A673 (cell line): ENCODE measurements around the gene CD3G. TPM values are rescaled to one million over a fixed set of nuclear protein-coding genes. Genes with fewer than 3 reads are reported as not detected.

Source experiments
- BruUV-seq: library from RNA; stranded (reverse); fragments of 400-500 nt; replicated peaks from 2 replicates; lab custom pipeline; 2021; lab: Mats Ljungman, UMichigan
- CTCF ChIA-PET: fragments of 300-600 bp; sonication (Branson Sonifier 250); formaldehyde crosslinking; loops from one replicate; lab custom pipeline; 2022; ENCODE audit warnings: antibody characterized with exemption; lab: Charles Lee
- POLR2A ChIA-PET: fragments of 300-600 bp; sonication (Branson Sonifier 250); formaldehyde crosslinking; loops from one replicate; lab custom pipeline; 2022; ENCODE audit warnings: antibody characterized with exemption; ENCODE audit not compliant: low non-redundant PET; lab: Charles Lee
- DNase-seq: peaks from one replicate; pipeline ENCODE4 v3.0.0-alpha.2; 2015; ENCODE audit warnings: low spot score
- H3K27ac ChIP-seq: fragments of 200-600 bp; sonication (generic); 2 replicates; pipeline ENCODE4 v1.5.1; 2016; ENCODE audit warnings: mixed run types, low read depth, mild to moderate bottlenecking, mixed read lengths, antibody characterized with exemption, low read length; ENCODE audit not compliant: poor library complexity, severe bottlenecking
- H3K27me3 ChIP-seq: fragments of 200-600 bp; sonication (generic); replicated peaks from 2 replicates; pipeline ENCODE4 v1.6.1; 2017; ENCODE audit warnings: mixed run types, low read depth, mild to moderate bottlenecking, mixed read lengths, antibody characterized with exemption, low read length; ENCODE audit not compliant: insufficient read depth, poor library complexity
- H3K36me3 ChIP-seq: fragments of 200-600 bp; sonication (generic); 2 replicates; pipeline ENCODE4 v1.6.1; 2016; ENCODE audit warnings: mixed run types, mild to moderate bottlenecking, mixed read lengths, antibody characterized with exemption, low read length; ENCODE audit not compliant: insufficient read depth, poor library complexity, severe bottlenecking
- H3K4me1 ChIP-seq: fragments of 200-600 bp; sonication (generic); 2 replicates; pipeline ENCODE4 v1.6.1; 2017; ENCODE audit warnings: mixed run types, mild to moderate bottlenecking, mixed read lengths, antibody characterized with exemption, low read length; ENCODE audit not compliant: insufficient read depth, poor library complexity, severe bottlenecking
- H3K4me3 ChIP-seq: fragments of 200-600 bp; sonication (generic); 2 replicates; pipeline ENCODE4 v1.5.1; 2016; ENCODE audit warnings: low read depth, mixed run types, mild to moderate bottlenecking, mixed read lengths, low read length; ENCODE audit not compliant: poor library complexity, severe bottlenecking
- H3K9me3 ChIP-seq: fragments of 200-600 bp; sonication (generic); 2 replicates; pipeline ENCODE4 v1.6.1; 2016; ENCODE audit warnings: mixed run types, low read depth, mild to moderate bottlenecking, mixed read lengths, antibody characterized with exemption, low read length; ENCODE audit not compliant: poor library complexity, severe bottlenecking
- EZH2 ChIP-seq: fragments of 200-600 bp; sonication (generic); IDR thresholded peaks from 2 replicates; pipeline ENCODE4 v1.6.1; 2017; ENCODE audit warnings: borderline replicate concordance, low read depth, mild to moderate bottlenecking, mixed read lengths, antibody characterized with exemption, low read length; ENCODE audit not compliant: poor library complexity, severe bottlenecking
- intact Hi-C: fragments of 100-400 bp; cut with micrococcal nuclease; formaldehyde crosslinking; loops from one replicate; pipeline ENCODE4 v1.10.0; 2022; ENCODE audit not compliant: unreplicated experiment
- total RNA-seq: library from RNA; stranded (reverse); gene quantifications from 2 replicates; pipeline ENCODE4 v1.2.3, GENCODE V29; 2021
- TF ChIP-seq, protein P1 (sequence below): fragments of 300-800, 200-600 bp; sonication (generic); conservative IDR thresholded peaks from 2 replicates; pipeline ENCODE4 v1.5.1; 2017; ENCODE audit warnings: low read depth, mild to moderate bottlenecking, antibody characterized with exemption, low read length, moderate library complexity, mixed read lengths

The CD3G gene
- total RNA-seq, 1 experiment from 2014 or later = not detected

- peak; percentile 28 for DNase-seq
- intact Hi-C loops = no loop called here
- Histone ChIP-seq H3K4me1 (no peaks in the 10 kb centered on the region), H3K27ac (no peak overlapping the region), H3K27me3 (no peaks in the 10 kb centered on the region), H3K4me3 (no peak overlapping the region), H3K36me3 (peaks cover 71% of the 10 kb centered on the region), H3K9me3 (no peaks in the 10 kb centered on the region)
- CTCF ChIA-PET = no interaction called here
- POLR2A ChIA-PET = no interaction called here
- no peak for TF ChIP-seq EZH2
- TF ChIP-seq, protein P1, sequence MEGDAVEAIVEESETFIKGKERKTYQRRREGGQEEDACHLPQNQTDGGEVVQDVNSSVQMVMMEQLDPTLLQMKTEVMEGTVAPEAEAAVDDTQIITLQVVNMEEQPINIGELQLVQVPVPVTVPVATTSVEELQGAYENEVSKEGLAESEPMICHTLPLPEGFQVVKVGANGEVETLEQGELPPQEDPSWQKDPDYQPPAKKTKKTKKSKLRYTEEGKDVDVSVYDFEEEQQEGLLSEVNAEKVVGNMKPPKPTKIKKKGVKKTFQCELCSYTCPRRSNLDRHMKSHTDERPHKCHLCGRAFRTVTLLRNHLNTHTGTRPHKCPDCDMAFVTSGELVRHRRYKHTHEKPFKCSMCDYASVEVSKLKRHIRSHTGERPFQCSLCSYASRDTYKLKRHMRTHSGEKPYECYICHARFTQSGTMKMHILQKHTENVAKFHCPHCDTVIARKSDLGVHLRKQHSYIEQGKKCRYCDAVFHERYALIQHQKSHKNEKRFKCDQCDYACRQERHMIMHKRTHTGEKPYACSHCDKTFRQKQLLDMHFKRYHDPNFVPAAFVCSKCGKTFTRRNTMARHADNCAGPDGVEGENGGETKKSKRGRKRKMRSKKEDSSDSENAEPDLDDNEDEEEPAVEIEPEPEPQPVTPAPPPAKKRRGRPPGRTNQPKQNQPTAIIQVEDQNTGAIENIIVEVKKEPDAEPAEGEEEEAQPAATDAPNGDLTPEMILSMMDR = no peak
- BruUV-seq = no TSS peak
Measured at GRCh38 chr11:118370774-118371173, 26.6 kb downstream of the CD3G start.

GRCh38 chr11:118373263-118373662 is 29.1 kb downstream of the CD3G start:
- Histone ChIP-seq H3K27ac (no peak overlapping the region), H3K27me3 (no peaks in the 10 kb centered on the region), H3K36me3 (peaks cover 75% of the 10 kb centered on the region), H3K9me3 (no peaks in the 10 kb centered on the region), H3K4me3 (no peak overlapping the region), H3K4me1 (no peaks in the 10 kb centered on the region)
- DNase-seq = no peak
- intact Hi-C loops = no loop called here
- ChIA-PET CTCF (no interaction called here), POLR2A (no interaction called here)
- TF ChIP-seq EZH2 = no peak
- TF ChIP-seq, protein P1 = no peak
- BruUV-seq = no TSS peak

GRCh38 chr11:118373871-118374270 is 29.7 kb downstream of the CD3G start:
- intact Hi-C loops = no loop called here
- no peaks in the 10 kb centered on the region for H3K27me3 ChIP-seq
- TF ChIP-seq, protein P1 = no peak
- no peak for TF ChIP-seq EZH2
- H3K4me3 ChIP-seq = no peak overlapping the region
- no peak overlapping the region for H3K27ac ChIP-seq
- POLR2A ChIA-PET = no interaction called here
- BruUV-seq = no TSS peak
- CTCF ChIA-PET = interaction anchor here (0.6 kb wide), 1 partner anchor 239 kb away, joined by 4 read pairs; no protein-coding TSS in a partner anchor
- DNase-seq = no peak
- peaks cover 75% of the 10 kb centered on the region for H3K36me3 ChIP-seq
- no peaks in the 10 kb centered on the region for H3K4me1 ChIP-seq
- no peaks in the 10 kb centered on the region for H3K9me3 ChIP-seq
